Measurements from ENCODE around the gene MYOD1.

GRCh38 chr11:17700991-17701390 lies 18.4 kb upstream of the MYOD1 start:
- no peak for TF ChIP-seq TAF1 (IDR thresholded peaks at IDR 0.05; ENCODE audit: low read depth, low read length)
- no peak for TF ChIP-seq POLR2AphosphoS5 (IDR thresholded peaks at IDR 0.05; ENCODE audit: low read depth, low read length)
- TF ChIP-seq POLR2A (IDR thresholded peaks at IDR 0.05; ENCODE audit: low read depth, low read length): no peak
- TF ChIP-seq SPI1 (IDR thresholded peaks at IDR 0.05; ENCODE audit: low read depth, low read length): no peak
